Fibroblast of skin of left quadriceps (primary cell): ENCODE measurements around the gene RFX8.
"Not testable (repeated sequence)": the region's sequence is repeated elsewhere in the genome, so short reads cannot be mapped to it uniquely, and the experiment has no call there.

Source experiments
- DNase-seq, 2 experiments: peaks; one replicate each; pipeline ENCODE4 v3.0.0-alpha.2; 2013; ENCODE audit warnings: low read depth in 2 of 2

RFX8 gene

GRCh38 chr2:101486258-101486701 is 11.4 kb upstream of the RFX8 start:
- DNase-seq, result no peak

GRCh38 chr2:101485856-101486255 is 10.9 kb upstream of the RFX8 start:
- DNase-seq, result no peak

GRCh38 chr2:101480764-101481163 is 5.9 kb upstream of the RFX8 start:
- DNase-seq, result no peak

GRCh38 chr2:101479810-101480209 is 4.9 kb upstream of the RFX8 start:
- no peak for DNase-seq

GRCh38 chr2:101479328-101479727 is 4.4 kb upstream of the RFX8 start:
- DNase-seq, result no peak

GRCh38 chr2:101478181-101479001 is 3.5 kb upstream of the RFX8 start:
- DNase-seq, result no peak

- DNase-seq, result no peak
Measured at GRCh38 chr2:101477556-101477955, 2.6 kb upstream of the RFX8 start.

GRCh38 chr2:101476605-101477208 is 1.8 kb upstream of the RFX8 start:
- DNase-seq, result no peak

GRCh38 chr2:101473911-101474701 is 806 bp downstream of the RFX8 start:
- no peak for DNase-seq

- DNase-seq, result no peak
Measured at GRCh38 chr2:101473591-101473910, 1.4 kb downstream of the RFX8 start.

- no peak for DNase-seq
Measured at GRCh38 chr2:101469863-101470262, 5.0 kb downstream of the RFX8 start.

GRCh38 chr2:101467306-101467705 is 7.6 kb downstream of the RFX8 start:
- no peak for DNase-seq

- DNase-seq, result no peak
Measured at GRCh38 chr2:101466426-101466825, 8.5 kb downstream of the RFX8 start.

- DNase-seq, result no peak
Measured at GRCh38 chr2:101464841-101465240, 10.1 kb downstream of the RFX8 start.

- peak; percentile 92 to 93 for DNase-seq
Measured at GRCh38 chr2:101463911-101464641, 10.8 kb downstream of the RFX8 start.

- no peak for DNase-seq
Measured at GRCh38 chr2:101463421-101463820, 11.5 kb downstream of the RFX8 start.

GRCh38 chr2:101461381-101461780 is 13.5 kb downstream of the RFX8 start:
- DNase-seq, result no peak

GRCh38 chr2:101454408-101454807 is 20.5 kb downstream of the RFX8 start:
- not testable (repeated sequence) for DNase-seq

- DNase-seq, result no peak
Measured at GRCh38 chr2:101450965-101451364, 23.9 kb downstream of the RFX8 start.

- DNase-seq, result peak; percentile 55 to 58
Measured at GRCh38 chr2:101446869-101447268, 28.0 kb downstream of the RFX8 start.

GRCh38 chr2:101442667-101443061 is 32.2 kb downstream of the RFX8 start:
- DNase-seq, result no peak
